NCI-H1417 (cell line): ENCODE measurements around the gene C19orf33.

Experiments
- DNase-seq, 3 experiments: peaks; one replicate each; lab custom pipeline; 2025; lab: John Stamatoyannopoulos, UW

Gene C19orf33

DNA sequence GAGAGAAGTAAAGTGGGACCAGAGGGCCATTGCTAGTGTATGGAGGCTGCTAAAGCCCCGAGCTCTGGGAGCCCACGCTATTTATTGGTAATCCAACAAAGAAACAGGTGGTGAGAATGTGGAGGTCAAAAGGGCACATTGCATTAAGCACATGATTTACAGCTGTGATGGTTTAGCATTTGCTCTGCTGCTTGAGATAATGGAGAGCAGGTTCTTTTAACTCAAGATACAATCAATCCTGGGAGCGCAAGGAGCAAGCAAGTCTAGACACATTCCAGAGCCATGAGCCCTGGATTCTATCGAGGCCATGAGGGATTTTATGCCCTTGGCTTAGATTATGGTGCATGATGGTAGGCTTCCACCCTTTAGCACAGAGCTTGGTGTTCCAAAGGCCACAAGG, 35.0 kb downstream of the C19orf33 start:
- DNase-seq = peak in 1 of 3 experiments; percentile 2

DNA sequence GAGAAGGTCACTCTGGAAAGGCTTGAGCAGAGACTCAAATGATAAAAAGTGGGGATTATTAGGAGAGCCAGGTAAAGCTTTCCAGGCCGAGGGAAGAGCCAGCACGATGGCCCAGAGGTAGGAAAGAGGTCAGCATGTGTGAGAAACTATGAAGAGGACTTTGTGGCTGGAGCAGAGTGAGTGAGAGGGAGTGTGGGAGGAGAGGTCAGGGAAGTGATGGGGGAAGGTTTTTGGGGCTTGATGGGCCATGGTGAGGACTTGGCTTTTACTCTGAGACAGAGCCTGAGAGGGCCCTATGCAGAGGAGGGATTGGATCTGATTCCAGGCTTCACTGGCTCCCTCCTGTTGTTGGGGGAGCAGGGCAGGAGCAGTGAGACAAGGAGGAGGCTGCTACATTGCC, 36.9 kb downstream of the C19orf33 start:
- no peak for DNase-seq

DNA sequence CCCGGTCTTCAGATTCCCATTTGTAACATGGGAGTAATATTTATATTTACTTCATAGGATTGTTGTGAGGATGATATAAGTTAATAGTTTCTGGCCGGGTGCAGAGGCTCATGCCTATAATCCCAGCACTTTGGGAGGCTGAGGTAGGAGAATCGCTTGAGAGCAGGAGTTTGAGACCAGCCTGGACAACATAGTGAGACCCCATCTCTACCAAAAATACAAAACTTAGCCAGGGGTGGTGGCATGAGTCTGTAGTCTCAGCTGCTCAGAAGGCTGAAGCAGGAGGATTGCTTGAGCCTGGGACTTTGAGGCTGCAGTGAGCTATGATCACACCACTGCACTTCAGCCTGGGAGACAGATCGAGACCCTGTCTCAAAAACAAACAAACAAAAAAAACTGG, 42.8 kb downstream of the C19orf33 start:
- no peak for DNase-seq

DNA sequence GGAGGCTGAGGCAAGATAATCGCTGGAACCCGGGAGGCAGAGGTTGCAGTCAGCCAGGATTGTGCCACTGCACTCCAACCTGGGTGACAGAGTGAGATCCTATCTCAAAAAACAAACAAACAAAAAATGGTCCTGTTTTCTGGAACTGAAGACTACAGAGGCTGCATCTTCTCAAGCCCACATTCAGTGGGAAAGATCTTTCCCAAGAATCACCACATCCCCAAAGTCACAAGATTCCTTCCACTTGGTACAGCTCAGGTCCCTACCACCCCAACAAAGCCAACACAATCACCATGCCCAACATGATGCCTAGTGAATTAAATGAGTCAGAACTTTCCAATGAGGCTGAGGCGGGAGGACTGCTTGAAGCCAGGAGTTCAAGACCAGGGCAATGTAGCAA, 46.8 kb downstream of the C19orf33 start:
- DNase-seq = no peak

DNA sequence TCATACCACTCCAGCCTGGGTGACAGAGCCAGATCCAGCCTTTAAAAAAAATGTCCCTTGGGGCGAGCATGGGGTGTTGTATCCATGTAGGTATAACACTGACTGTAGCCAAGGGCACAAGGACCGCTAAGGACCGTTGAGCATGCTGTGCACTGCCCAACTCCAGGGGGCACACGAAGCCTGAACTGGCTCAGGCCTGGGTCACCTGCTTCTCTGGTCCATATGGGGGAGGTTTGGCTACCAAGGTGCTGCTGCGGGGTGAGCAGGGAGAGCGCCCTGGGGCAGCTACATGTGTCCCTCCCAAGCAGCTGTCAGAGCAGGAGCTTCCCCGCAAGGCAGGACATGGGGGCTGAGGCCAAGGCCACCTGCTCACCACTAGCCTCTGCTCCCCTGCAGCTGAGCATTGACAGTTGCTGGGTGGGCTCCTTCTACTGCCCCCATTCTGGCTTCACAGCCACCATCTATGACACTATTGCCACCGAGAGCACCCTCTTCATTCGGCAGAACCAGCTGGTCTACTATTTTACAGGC, 47.9 kb downstream of the C19orf33 start:
- no peak for DNase-seq

DNA sequence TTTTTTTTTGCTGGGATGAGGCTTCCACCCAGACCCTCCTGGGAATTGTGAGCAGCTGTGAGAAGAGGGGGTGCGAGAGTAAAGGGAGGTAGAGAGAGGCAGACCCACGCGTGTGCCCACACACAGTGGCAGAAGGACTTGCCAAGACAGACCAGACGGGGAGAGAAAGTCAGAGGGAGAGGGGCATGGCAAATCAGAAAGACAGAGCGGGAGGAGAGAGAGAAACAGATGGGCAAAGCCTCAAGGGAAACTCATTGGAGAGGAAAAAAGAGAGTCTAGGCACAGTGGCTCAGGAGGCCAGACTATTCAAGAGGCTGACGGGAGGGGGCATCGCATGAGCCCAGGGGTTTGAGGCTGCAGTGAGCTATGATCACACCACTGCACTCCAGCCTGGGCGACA, 48.6 kb downstream of the C19orf33 start:
- no peak for DNase-seq
